A673 (cell line): ENCODE results near the gene HEMGN.

ENCODE experiments used
- CTCF ChIP-seq: fragments of 300-800, 200-600 bp; sonication (generic); conservative IDR thresholded peaks from 2 replicates; pipeline ENCODE4 v1.5.1; 2017; ENCODE audit warnings: low read depth, mild to moderate bottlenecking, antibody characterized with exemption, low read length, moderate library complexity, mixed read lengths
- EZH2 ChIP-seq: fragments of 200-600 bp; sonication (generic); IDR thresholded peaks from 2 replicates; pipeline ENCODE4 v1.6.1; 2017; ENCODE audit warnings: borderline replicate concordance, low read depth, mild to moderate bottlenecking, mixed read lengths, antibody characterized with exemption, low read length; ENCODE audit not compliant: poor library complexity, severe bottlenecking

GRCh38 chr9:97933297-97933998 lies 4.5 kb downstream of the HEMGN start:
- TF ChIP-seq EZH2 (no peak), CTCF (no peak)
